Fibroblast of mammary gland (primary cell): Measurements from ENCODE around the gene TUBB4B.

Source experiments
- DNase-seq: peaks from one replicate; pipeline ENCODE4 v3.0.0-alpha.2; 2010; ENCODE audit warnings: low read depth
- H3K4me3 ChIP-seq: 2 replicates; pipeline ENCODE4 v1.5.1; 2011; ENCODE audit warnings: low read depth, mild to moderate bottlenecking, low read length, moderate library complexity; ENCODE audit not compliant: control insufficient read depth
- TF ChIP-seq, protein P1 (sequence below): conservative IDR thresholded peaks from 2 replicates; pipeline ENCODE4 v1.5.1; 2011; ENCODE audit warnings: low read depth, low read length, inconsistent platforms; ENCODE audit not compliant: control insufficient read depth, insufficient read depth

Gene TUBB4B

DNA sequence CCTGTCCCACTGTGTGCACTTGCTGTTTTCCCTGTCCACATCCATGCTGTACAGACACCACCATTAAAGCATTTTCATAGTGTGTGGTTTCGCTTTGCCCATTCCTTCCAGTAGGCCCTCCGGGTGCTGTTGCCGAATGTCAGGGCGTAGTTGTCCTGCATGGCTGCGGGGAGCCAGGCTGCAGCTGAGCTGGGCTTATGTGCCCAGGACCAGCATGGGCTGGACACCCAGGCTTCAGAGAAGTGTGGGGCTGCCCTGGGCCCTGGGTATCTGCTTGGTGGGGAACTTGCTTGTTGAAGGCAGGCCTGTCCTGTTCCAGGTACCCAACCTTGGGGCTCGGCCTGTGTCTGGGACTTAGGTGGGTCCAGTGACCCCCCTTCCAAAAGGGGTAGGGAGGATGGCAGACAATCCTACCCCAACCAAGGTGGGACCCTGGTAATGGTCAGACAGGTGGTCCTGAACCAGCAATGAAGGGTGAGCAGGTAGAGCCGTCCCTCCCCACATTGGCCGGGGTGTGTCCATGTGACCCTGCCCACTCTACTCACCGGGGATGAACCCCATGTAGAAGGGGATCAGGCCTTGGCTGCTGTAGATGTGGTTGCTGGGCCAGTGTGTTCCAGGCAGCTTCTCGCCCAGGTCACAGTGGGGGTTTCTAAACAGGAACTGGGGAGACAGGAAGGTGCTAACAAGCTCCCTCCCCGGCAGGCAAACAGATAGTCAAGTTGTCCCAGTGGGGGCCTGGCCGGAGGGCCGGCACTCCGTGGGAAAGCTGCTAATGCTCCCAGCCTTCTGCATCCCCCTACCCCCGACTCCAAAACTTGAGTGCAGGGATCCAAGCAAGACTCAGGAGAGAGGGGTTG, 2.8 kb downstream of the TUBB4B start:
- TF ChIP-seq, protein P1, sequence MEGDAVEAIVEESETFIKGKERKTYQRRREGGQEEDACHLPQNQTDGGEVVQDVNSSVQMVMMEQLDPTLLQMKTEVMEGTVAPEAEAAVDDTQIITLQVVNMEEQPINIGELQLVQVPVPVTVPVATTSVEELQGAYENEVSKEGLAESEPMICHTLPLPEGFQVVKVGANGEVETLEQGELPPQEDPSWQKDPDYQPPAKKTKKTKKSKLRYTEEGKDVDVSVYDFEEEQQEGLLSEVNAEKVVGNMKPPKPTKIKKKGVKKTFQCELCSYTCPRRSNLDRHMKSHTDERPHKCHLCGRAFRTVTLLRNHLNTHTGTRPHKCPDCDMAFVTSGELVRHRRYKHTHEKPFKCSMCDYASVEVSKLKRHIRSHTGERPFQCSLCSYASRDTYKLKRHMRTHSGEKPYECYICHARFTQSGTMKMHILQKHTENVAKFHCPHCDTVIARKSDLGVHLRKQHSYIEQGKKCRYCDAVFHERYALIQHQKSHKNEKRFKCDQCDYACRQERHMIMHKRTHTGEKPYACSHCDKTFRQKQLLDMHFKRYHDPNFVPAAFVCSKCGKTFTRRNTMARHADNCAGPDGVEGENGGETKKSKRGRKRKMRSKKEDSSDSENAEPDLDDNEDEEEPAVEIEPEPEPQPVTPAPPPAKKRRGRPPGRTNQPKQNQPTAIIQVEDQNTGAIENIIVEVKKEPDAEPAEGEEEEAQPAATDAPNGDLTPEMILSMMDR, result no peak
- no peak overlapping the region for H3K4me3 ChIP-seq
- no peak for DNase-seq

DNA sequence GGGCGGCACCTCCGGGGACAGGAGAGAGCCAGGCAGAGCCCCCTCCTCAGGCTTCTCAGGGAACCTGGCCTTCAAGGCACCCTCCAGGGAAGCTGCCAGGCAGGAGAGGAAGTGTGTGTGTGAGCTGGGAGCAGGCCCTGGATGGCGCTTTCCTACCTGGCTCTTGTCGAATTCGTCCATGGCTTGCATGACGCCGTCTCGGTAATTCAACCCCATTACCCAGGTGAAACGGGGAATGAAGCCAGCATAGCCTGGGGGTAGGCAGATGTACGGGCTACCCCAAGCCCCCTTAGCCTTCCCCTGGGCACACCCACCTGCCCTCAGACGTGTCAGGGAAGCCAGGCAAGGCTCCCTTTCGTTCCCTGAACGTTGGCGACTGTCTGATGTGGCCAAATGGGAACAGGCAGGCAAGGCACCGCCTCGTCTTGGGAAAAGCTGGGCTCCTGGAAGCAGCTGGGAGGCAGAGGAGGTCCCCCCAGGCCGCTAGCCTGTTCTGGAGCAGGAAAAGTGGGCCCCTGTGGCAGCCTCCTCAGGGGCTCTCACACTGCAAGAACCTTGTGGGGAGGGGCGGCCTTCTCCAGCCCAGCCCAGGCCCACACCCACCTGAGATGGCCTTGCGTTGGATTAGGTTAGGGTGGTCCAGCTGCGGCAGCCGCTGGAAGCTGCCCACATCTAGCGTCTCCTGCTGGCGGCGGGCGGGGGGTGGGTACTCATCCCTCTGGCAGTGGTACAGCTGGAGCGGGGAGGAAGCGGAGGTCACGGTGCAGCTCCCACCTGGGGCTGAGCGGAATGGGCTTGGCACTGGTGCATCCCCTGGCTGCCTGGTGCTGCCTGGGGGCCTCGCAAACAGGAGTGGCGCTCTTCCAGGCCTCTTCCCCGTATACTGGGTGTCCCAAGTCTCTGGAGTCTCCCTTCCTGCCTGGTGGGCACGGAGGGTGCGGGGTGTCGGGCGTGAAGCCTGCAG, 3.7 kb downstream of the TUBB4B start:
- DNase-seq, result no peak
- TF ChIP-seq, protein P1, result no peak
- H3K4me3 ChIP-seq, result no peak overlapping the region

DNA sequence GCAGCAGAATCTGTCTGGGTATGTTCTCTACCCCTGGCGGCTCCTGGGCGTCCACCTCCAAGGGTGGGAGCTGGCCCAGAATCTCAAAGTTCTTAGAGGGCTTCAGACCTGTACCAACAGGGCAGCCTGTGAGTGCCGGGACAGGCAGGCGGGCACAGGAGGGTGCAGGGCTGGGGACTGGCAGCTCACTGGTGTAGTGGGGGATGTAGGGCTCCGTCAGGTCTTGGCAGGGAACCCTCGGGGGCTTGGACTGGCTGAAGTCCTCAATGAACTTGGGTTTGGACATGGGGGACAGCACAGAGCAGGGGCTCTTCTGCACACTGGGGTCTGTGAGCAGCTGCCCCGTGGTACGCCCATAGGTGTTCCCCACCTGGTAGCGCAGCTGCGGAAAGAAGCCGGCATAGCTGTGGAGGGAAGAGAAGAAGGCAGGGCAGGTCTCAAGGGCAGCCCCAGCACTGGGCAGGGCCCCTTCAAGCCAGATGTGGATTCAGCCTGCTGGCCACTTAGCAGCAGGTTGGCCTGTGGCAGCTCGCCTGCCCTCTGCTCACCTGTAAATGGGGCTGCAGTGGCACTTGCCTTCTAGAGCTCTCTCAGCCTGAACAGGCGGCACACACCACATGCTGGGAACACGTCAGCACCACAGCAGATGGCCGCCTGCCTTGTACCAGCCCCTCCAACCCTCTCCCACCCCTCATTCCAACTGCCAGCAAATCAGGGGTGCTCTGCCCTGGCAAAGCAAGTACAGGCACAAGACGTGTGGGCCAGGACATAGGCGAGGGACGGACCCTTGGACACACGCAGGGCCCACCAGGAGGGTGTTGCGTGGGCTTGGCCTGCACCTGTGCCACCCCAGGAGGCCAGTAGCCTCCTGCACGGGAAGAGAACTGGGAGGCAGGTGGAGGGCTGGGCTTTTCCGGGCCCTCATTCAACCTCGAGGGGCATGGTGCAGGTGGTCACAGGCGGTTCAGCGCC, 4.6 kb downstream of the TUBB4B start:
- TF ChIP-seq, protein P1, result no peak
- DNase-seq, result no peak
- H3K4me3 ChIP-seq, result no peak overlapping the region

DNA sequence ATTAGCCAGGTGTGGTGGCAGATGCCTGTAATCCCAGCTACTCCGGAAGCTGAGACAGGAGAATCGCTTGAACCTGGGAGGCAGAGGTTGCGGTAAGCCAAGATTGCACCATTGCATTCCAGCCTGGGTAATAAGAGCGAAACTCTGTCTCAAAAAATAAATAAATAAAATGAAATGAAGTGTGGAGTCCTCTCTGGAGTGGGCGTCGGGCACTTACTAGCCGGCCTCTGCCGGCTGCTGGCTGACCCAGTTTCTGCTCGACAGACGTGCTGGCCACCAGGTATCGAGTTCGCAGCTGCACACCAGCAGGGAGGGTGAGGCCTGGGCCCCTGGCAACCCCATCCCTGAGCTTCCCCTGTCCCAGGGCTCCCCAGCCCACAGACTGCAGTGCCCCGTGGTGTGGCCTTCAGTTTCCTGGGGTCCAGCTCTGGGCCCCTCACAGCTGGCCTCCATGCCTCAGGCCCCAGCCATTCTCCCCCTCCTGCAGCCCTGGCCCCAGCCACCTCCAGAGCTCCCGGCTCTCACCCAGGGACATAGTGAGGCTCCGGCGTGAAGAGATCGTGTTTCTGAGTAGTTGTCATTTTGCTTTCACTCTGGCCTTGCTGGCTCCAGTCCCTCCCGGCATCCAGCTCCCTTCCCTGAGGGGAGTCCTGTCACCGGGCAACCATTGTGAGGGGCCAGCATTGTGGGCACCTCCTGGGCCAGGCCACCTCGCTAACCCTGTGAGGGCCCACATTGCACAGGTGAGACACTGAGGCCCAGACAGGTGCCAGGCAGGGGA, 6.2 kb downstream of the TUBB4B start:
- TF ChIP-seq, protein P1, result no peak
- no peak for DNase-seq
- no peak overlapping the region for H3K4me3 ChIP-seq

DNA sequence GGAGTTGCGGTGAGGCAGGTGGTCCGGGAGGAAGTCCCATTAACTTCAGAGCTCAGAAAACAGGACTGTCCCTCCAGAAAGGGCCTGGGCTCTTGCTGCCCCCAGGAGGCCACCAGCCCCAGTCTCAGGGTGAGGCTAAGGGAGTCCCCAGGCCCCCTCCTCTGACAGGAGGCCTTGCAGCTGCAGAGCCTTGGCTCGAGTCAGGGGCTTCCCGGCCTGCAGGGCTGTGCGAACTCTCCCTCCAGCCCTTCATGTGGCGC, 6.8 kb downstream of the TUBB4B start:
- no peak for DNase-seq
- TF ChIP-seq, protein P1, result no peak
- no peak overlapping the region for H3K4me3 ChIP-seq
